Common myeloid progenitor, CD34-positive (primary cell): ENCODE results near the gene KAZN.

Experiments
- CTCF ChIA-PET: fragments of 350-600 bp; sonication (Branson Sonifier 250); formaldehyde crosslinking; loops from one replicate; lab custom pipeline; 2021; ENCODE audit warnings: antibody characterized with exemption; lab: Charles Lee
- POLR2A ChIA-PET: fragments of 350-600 bp; sonication (Branson Sonifier 250); formaldehyde crosslinking; loops from one replicate; lab custom pipeline; 2021; ENCODE audit warnings: antibody characterized with exemption; lab: Charles Lee
- DNase-seq, 3 donors: peaks; one replicate each; pipeline versions ENCODE4 v3.0.0 to v3.0.0-alpha.2; 2013
- H3K27ac ChIP-seq, 2 experiments: 1 replicate in 1 of 2; 2 replicates in 1 of 2; pipeline ENCODE4 v1.7.0; 2013; ENCODE audit warnings: inconsistent platforms in 2 of 2, low read length in 2 of 2, mild to moderate bottlenecking in 2 of 2, low read depth in 1 of 2, moderate library complexity in 1 of 2; ENCODE audit not compliant: severe bottlenecking in 2 of 2, insufficient read depth in 1 of 2, poor library complexity in 1 of 2
- H3K27me3 ChIP-seq, 5 experiments: replicated peaks in 2 of 5; 1 replicate in 3 of 5; 2 replicates in 2 of 5; pipeline versions ENCODE4 v1.6.1 to v1.7.0; 2013; ENCODE audit warnings: low read length in 4 of 5, mild to moderate bottlenecking in 2 of 5, moderate library complexity in 2 of 5, inconsistent platforms in 1 of 5; ENCODE audit not compliant: insufficient read depth in 5 of 5, control insufficient read depth in 4 of 5
- H3K36me3 ChIP-seq, 4 experiments: 1 replicate in 2 of 4; 2 replicates in 2 of 4; pipeline versions ENCODE4 v1.6.1 to v1.7.0; 2013; ENCODE audit warnings: low read length in 3 of 4, control low read depth in 1 of 4, mild to moderate bottlenecking in 1 of 4; ENCODE audit not compliant: control insufficient read depth in 4 of 4, insufficient read depth in 4 of 4
- H3K4me1 ChIP-seq, 4 experiments: 1 replicate in 3 of 4; 2 replicates in 1 of 4; pipeline versions ENCODE4 v1.6.1 to v1.7.1; 2013; ENCODE audit warnings: low read length in 3 of 4, mild to moderate bottlenecking in 3 of 4, control low read depth in 1 of 4, inconsistent platforms in 1 of 4, moderate library complexity in 1 of 4; ENCODE audit not compliant: control insufficient read depth in 4 of 4, insufficient read depth in 4 of 4; ENCODE audit errors: control extremely low read depth in 1 of 4
- H3K4me3 ChIP-seq, 7 experiments: 1 replicate in 4 of 7; 2 replicates in 3 of 7; pipeline versions ENCODE4 v1.5.1 to v1.7.0; 2013; ENCODE audit warnings: mild to moderate bottlenecking in 7 of 7, low read length in 6 of 7, moderate library complexity in 6 of 7, inconsistent platforms in 2 of 7, low read depth in 2 of 7, control low read depth in 1 of 7; ENCODE audit not compliant: insufficient read depth in 4 of 7, control insufficient read depth in 1 of 7; ENCODE audit errors: extremely low read depth in 1 of 7
- H3K9me3 ChIP-seq, 5 experiments: 1 replicate in 4 of 5; 2 replicates in 1 of 5; pipeline versions ENCODE4 v1.6.1 to v1.7.1; 2013; ENCODE audit warnings: low read length in 4 of 5, mild to moderate bottlenecking in 2 of 5, inconsistent platforms in 1 of 5, low read depth in 1 of 5, moderate library complexity in 1 of 5; ENCODE audit not compliant: control insufficient read depth in 4 of 5, insufficient read depth in 2 of 5; ENCODE audit errors: control extremely low read depth in 1 of 5
- WGBS: methylation state at CpG from one replicate; pipeline ENCODE4 v1.1.5; 2013; ENCODE audit not compliant: insufficient coverage; 5-methylcytosine and 5-hydroxymethylcytosine counted together

The KAZN gene

DNA sequence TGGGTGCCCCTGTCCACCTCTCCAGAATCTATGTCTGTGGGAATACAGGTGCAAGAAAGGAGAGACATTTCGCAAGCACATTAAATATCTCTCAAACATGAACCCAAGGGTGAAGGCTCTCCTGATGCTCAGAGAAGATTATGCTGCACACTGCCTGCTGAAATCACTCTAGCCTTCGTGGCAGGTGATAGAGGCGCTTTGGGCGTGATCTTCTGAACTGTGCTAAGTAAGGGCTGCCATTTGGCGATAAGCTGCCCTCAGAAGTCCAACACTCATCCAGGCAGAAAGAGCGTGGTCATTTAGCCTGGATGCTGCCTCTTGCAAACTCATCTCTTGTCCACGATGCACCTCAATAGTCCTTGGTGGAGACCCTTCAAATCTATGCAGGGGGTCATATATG lies 241.9 kb downstream of the KAZN start:
- Histone ChIP-seq H3K9me3 (peaks cover 3 to 24% (median 18%) of the 10 kb centered on the region in 5 experiments), H3K27ac (no peak overlapping the region), H3K36me3 (no peaks in the 10 kb centered on the region), H3K4me1 (peaks cover 0 to 4% (median 2%) of the 10 kb centered on the region in 4 experiments), H3K27me3 (peaks cover 0 to 8% (median 0%) of the 10 kb centered on the region in 5 experiments), H3K4me3 (no peak overlapping the region)
- WGBS: 95% methylated on average over 5 of the region's 7 CpGs
- DNase-seq: no peak
- POLR2A ChIA-PET: no interaction called here
- CTCF ChIA-PET: no interaction called here

- Histone ChIP-seq H3K27me3 (peaks cover 0 to 8% (median 0%) of the 10 kb centered on the region in 5 experiments), H3K4me1 (peaks cover 0 to 4% (median 2%) of the 10 kb centered on the region in 4 experiments), H3K27ac (no peak overlapping the region), H3K4me3 (no peak overlapping the region), H3K36me3 (no peaks in the 10 kb centered on the region), H3K9me3 (peaks cover 3 to 24% (median 18%) of the 10 kb centered on the region in 5 experiments)
- CTCF ChIA-PET: no interaction called here
- DNase-seq: no peak
- 100% methylated on average over 2 of the region's 2 CpGs for WGBS
- POLR2A ChIA-PET: no interaction called here
These were observed 243.0 kb downstream of the KAZN start for GRCh38 chr1:14841456-14841855.

- Histone ChIP-seq H3K4me3 (no peak overlapping the region), H3K27ac (no peak overlapping the region), H3K9me3 (peaks cover 3 to 24% (median 18%) of the 10 kb centered on the region in 5 experiments), H3K27me3 (peaks cover 0 to 8% (median 0%) of the 10 kb centered on the region in 5 experiments), H3K36me3 (no peaks in the 10 kb centered on the region), H3K4me1 (peaks cover 0 to 4% (median 2%) of the 10 kb centered on the region in 4 experiments)
- CTCF ChIA-PET: no interaction called here
- DNase-seq: no peak
- POLR2A ChIA-PET: no interaction called here
These were observed 243.5 kb downstream of the KAZN start for GRCh38 chr1:14841951-14842350.

GRCh38 chr1:14842361-14842760 lies 243.9 kb downstream of the KAZN start:
- Histone ChIP-seq H3K27me3 (peaks cover 0 to 8% (median 0%) of the 10 kb centered on the region in 5 experiments), H3K4me3 (no peak overlapping the region), H3K9me3 (peaks cover 3 to 24% (median 18%) of the 10 kb centered on the region in 5 experiments), H3K36me3 (no peaks in the 10 kb centered on the region), H3K27ac (no peak overlapping the region), H3K4me1 (peaks cover 0 to 4% (median 2%) of the 10 kb centered on the region in 4 experiments)
- CTCF ChIA-PET: no interaction called here
- no peak for DNase-seq
- WGBS: 100% methylated on average over 1 of the region's 4 CpGs
- POLR2A ChIA-PET: no interaction called here

DNA sequence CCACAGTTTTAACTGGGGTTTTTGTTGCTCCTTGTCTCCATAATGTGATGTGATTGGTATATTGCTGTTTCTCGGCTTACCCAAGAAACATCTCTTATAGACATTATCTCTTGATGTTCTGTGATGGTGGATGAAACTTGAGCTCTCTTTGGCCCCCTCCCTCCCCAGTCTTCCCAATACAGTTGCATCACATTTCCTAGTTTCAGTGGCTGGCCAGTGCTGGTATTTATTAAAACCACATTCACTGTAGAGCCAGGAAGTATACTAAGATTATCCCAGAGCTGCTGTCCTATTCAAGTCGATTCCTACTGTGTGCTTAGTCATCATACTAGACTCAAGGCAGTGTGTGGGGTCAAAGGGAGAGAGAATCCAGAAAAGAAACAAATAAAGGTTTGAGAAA lies 244.4 kb downstream of the KAZN start:
- no peak overlapping the region for H3K27ac ChIP-seq
- CTCF ChIA-PET: no interaction called here

GRCh38 chr1:14843525-14843924 lies 245.0 kb downstream of the KAZN start:
- ChIA-PET CTCF (interaction anchor here (1.2 kb wide), 2 partner anchors 9 to 59 kb away, joined by 3 read pairs; no protein-coding TSS in a partner anchor), POLR2A (no interaction called here)
- peaks cover 3 to 20% (median 14%) of the 10 kb centered on the region in 5 experiments for H3K9me3 ChIP-seq
- H3K4me1 ChIP-seq: peaks cover 0 to 4% (median 2%) of the 10 kb centered on the region in 4 experiments
- no peak overlapping the region for H3K4me3 ChIP-seq
- WGBS: 93% methylated on average over 4 of the region's 6 CpGs
- H3K36me3 ChIP-seq: no peaks in the 10 kb centered on the region
- H3K27me3 ChIP-seq: peaks cover 0 to 8% (median 0%) of the 10 kb centered on the region in 5 experiments
- no peak overlapping the region for H3K27ac ChIP-seq
- no peak for DNase-seq

More for the DNA sequence above, 244.4 kb downstream of the KAZN start:
- peaks cover 0 to 8% (median 0%) of the 10 kb centered on the region in 5 experiments for H3K27me3 ChIP-seq
- POLR2A ChIA-PET: no interaction called here
- H3K36me3 ChIP-seq: no peaks in the 10 kb centered on the region
- H3K4me3 ChIP-seq: no peak overlapping the region
- DNase-seq: no peak
- peaks cover 3 to 22% (median 16%) of the 10 kb centered on the region in 5 experiments for H3K9me3 ChIP-seq
- peaks cover 0 to 4% (median 2%) of the 10 kb centered on the region in 4 experiments for H3K4me1 ChIP-seq
- WGBS: no CpG with 5 or more reads among the region's 2 CpGs

GRCh38 chr1:14844356-14844755 lies 245.9 kb downstream of the KAZN start:
- ChIA-PET CTCF (interaction anchor here (1.2 kb wide), 2 partner anchors 8 to 60 kb away, joined by 3 read pairs; no protein-coding TSS in a partner anchor), POLR2A (interaction anchor here (0.6 kb wide), 1 partner anchor 20 kb away, joined by 3 read pairs; no protein-coding TSS in a partner anchor)
- WGBS: 0% methylated on average over 2 of the region's 2 CpGs
- Histone ChIP-seq H3K4me3 (no peak overlapping the region), H3K9me3 (peaks cover 3 to 20% (median 14%) of the 10 kb centered on the region in 5 experiments), H3K27me3 (peaks cover 0 to 8% (median 0%) of the 10 kb centered on the region in 5 experiments), H3K27ac (no peak overlapping the region), H3K36me3 (no peaks in the 10 kb centered on the region), H3K4me1 (peaks cover 0 to 4% (median 2%) of the 10 kb centered on the region in 4 experiments)
- peak; percentile 13 to 71 (median 69) for DNase-seq
